Endodermal cell (in vitro differentiated cells): ENCODE results near the gene PI16. TPM values are rescaled to one million over a fixed set of nuclear protein-coding genes. Genes with fewer than 3 reads are reported as not detected.

Experiments used
- DNase-seq: peaks from one replicate; pipeline ENCODE4 v3.0.0-alpha.2; 2017
- H3K27ac ChIP-seq: 2 replicates; pipeline ENCODE4 v1.5.1; 2013; ENCODE audit warnings: mild to moderate bottlenecking, low read depth, low read length, moderate library complexity
- H3K27me3 ChIP-seq: 2 replicates; pipeline ENCODE4 v1.6.1; 2013; ENCODE audit warnings: mild to moderate bottlenecking, low read length, moderate library complexity; ENCODE audit not compliant: insufficient read depth, control insufficient read depth, poor library complexity, severe bottlenecking
- H3K36me3 ChIP-seq: 2 replicates; pipeline ENCODE4 v1.7.0; 2013; ENCODE audit warnings: mild to moderate bottlenecking, low read length, moderate library complexity; ENCODE audit not compliant: control insufficient read depth, insufficient read depth
- H3K4me1 ChIP-seq: one replicate; pipeline ENCODE4 v1.7.0; 2013; ENCODE audit warnings: low read length; ENCODE audit not compliant: control insufficient read depth, insufficient read depth
- H3K4me3 ChIP-seq: 2 replicates; pipeline ENCODE4 v1.5.1; 2013; ENCODE audit warnings: mild to moderate bottlenecking, low read length, moderate library complexity
- H3K9ac ChIP-seq: 2 replicates; pipeline ENCODE4 v1.6.1; 2013; ENCODE audit warnings: mild to moderate bottlenecking, low read length, moderate library complexity; ENCODE audit not compliant: poor library complexity, severe bottlenecking; ENCODE audit errors: extremely low read depth
- H3K9me3 ChIP-seq: 2 replicates; pipeline ENCODE4 v1.6.1; 2013; ENCODE audit warnings: mild to moderate bottlenecking, low read length, moderate library complexity; ENCODE audit not compliant: control insufficient read depth
- H3K27ac Mint-ChIP-seq: 2 replicates; pipeline ENCODE4 v1.8.0; 2020; ENCODE audit warnings: mixed read lengths
- H3K27me3 Mint-ChIP-seq: 2 replicates; pipeline ENCODE4 v1.8.0; 2021; ENCODE audit warnings: mild to moderate bottlenecking, mixed read lengths; ENCODE audit not compliant: insufficient read depth
- H3K36me3 Mint-ChIP-seq: 2 replicates; pipeline ENCODE4 v1.8.0; 2020; ENCODE audit warnings: low read depth, mixed read lengths
- H3K4me1 Mint-ChIP-seq: 2 replicates; pipeline ENCODE4 v1.8.0; 2020; ENCODE audit warnings: mixed read lengths
- H3K4me3 Mint-ChIP-seq: 2 replicates; pipeline ENCODE4 v1.8.0; 2020; ENCODE audit warnings: mild to moderate bottlenecking, moderate library complexity, mixed read lengths
- H3K9me3 Mint-ChIP-seq: 2 replicates; pipeline ENCODE4 v1.8.0; 2020; ENCODE audit warnings: mild to moderate bottlenecking, mixed read lengths
- WGBS, 2 experiments: methylation state at CpG; one replicate each; pipeline versions ENCODE4 v1.1.5 to v1.1.7; 2013; ENCODE audit warnings: missing lambda C conversion rate in 2 of 2, mixed read lengths in 1 of 2; ENCODE audit not compliant: insufficient coverage in 1 of 2, insufficient read length in 1 of 2; 5-methylcytosine and 5-hydroxymethylcytosine counted together
- total RNA-seq, 2 donors: library from RNA; stranded (reverse); fragmentation: NEBNext Ultra II Directional in 1 of 2; extraction: Animal tissue kit (Norgen Biotek cat#: 25700) in 1 of 2; gene quantifications; 2 replicates in 1 of 2; 3 replicates in 1 of 2; pipeline ENCODE4 v1.2.1, GENCODE V29; 2021
- TF ChIP-seq, protein P1 (sequence below): fragments of 200-600 bp; sonication (generic); conservative IDR thresholded peaks from 2 replicates; pipeline ENCODE4 v1.5.0; 2021; ENCODE audit warnings: antibody characterized with exemption, mild to moderate bottlenecking

Gene PI16
- total RNA-seq, 2 donors from 2014 or later: not detected

- peaks cover 2% of the 10 kb centered on the region for H3K4me1 Mint-ChIP-seq
- no peak overlapping the region for H3K4me3 Mint-ChIP-seq
- 90 to 92% methylated on average over 7 to 8 of the region's 8 CpGs for WGBS, 2 experiments
Observed at GRCh38 chr6:36912586-36912985, 42.0 kb upstream of the PI16 start.

DNA sequence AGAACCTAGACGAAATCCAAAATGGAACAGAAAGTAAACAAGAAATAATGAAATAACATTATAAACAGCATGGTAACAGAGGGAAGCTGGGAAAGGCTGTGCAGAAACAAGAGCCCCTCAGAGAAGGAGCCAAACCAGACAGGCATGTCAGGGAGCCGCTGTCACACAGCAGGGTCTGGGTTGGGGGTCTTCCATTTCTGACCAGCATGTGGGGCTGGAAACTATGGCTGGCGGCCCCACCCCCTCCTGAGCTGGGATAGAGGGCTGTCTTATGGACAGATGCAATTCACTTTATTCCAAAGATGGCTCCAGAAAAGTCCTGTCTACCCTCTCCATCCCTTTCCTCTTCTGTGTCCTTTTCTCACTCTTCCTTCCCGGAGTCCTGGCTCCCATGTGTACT, 41.5 kb upstream of the PI16 start:
- no peak overlapping the region for H3K27ac ChIP-seq
- no peak overlapping the region for H3K4me3 Mint-ChIP-seq
- H3K27me3 ChIP-seq: no peaks in the 10 kb centered on the region
- H3K4me1 ChIP-seq: no peaks in the 10 kb centered on the region
- no peaks in the 10 kb centered on the region for H3K9me3 Mint-ChIP-seq
- no peak for DNase-seq
- TF ChIP-seq, protein P1, sequence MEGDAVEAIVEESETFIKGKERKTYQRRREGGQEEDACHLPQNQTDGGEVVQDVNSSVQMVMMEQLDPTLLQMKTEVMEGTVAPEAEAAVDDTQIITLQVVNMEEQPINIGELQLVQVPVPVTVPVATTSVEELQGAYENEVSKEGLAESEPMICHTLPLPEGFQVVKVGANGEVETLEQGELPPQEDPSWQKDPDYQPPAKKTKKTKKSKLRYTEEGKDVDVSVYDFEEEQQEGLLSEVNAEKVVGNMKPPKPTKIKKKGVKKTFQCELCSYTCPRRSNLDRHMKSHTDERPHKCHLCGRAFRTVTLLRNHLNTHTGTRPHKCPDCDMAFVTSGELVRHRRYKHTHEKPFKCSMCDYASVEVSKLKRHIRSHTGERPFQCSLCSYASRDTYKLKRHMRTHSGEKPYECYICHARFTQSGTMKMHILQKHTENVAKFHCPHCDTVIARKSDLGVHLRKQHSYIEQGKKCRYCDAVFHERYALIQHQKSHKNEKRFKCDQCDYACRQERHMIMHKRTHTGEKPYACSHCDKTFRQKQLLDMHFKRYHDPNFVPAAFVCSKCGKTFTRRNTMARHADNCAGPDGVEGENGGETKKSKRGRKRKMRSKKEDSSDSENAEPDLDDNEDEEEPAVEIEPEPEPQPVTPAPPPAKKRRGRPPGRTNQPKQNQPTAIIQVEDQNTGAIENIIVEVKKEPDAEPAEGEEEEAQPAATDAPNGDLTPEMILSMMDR: no peak
- 83 to 100% methylated on average over 1 to 4 of the region's 4 CpGs for WGBS, 2 experiments
- H3K9ac ChIP-seq: no peak overlapping the region
- H3K27me3 Mint-ChIP-seq: no peaks in the 10 kb centered on the region
- no peaks in the 10 kb centered on the region for H3K9me3 ChIP-seq
- no peaks in the 10 kb centered on the region for H3K36me3 ChIP-seq
- H3K27ac Mint-ChIP-seq: no peak overlapping the region
- H3K36me3 Mint-ChIP-seq: peaks cover 4% of the 10 kb centered on the region
- no peak overlapping the region for H3K4me3 ChIP-seq
- H3K4me1 Mint-ChIP-seq: peaks cover 2% of the 10 kb centered on the region

More at GRCh38 chr6:36912586-36912985, 42.0 kb upstream of the PI16 start:
- DNase-seq: no peak
- Histone ChIP-seq H3K4me3 (no peak overlapping the region), H3K9me3 (no peaks in the 10 kb centered on the region), H3K4me1 (no peaks in the 10 kb centered on the region), H3K9ac (no peak overlapping the region), H3K27me3 (no peaks in the 10 kb centered on the region), H3K27ac (no peak overlapping the region), H3K36me3 (no peaks in the 10 kb centered on the region)
- TF ChIP-seq, protein P1: no peak
- peaks cover 4% of the 10 kb centered on the region for H3K36me3 Mint-ChIP-seq
- no peak overlapping the region for H3K27ac Mint-ChIP-seq
- no peaks in the 10 kb centered on the region for H3K9me3 Mint-ChIP-seq
- no peaks in the 10 kb centered on the region for H3K27me3 Mint-ChIP-seq

GRCh38 chr6:36914227-36914794, 40.2 kb upstream of the PI16 start:
- Histone ChIP-seq H3K27me3 (no peaks in the 10 kb centered on the region), H3K9ac (no peak overlapping the region), H3K4me3 (no peak overlapping the region), H3K27ac (no peak overlapping the region), H3K36me3 (no peaks in the 10 kb centered on the region), H3K4me1 (no peaks in the 10 kb centered on the region), H3K9me3 (no peaks in the 10 kb centered on the region)
- 59 to 65% methylated on average over 10 of the region's 10 CpGs for WGBS, 2 experiments
- no peak overlapping the region for H3K4me3 Mint-ChIP-seq
- TF ChIP-seq, protein P1: peak; percentile 74
- no peaks in the 10 kb centered on the region for H3K27me3 Mint-ChIP-seq
- peaks cover 4% of the 10 kb centered on the region for H3K36me3 Mint-ChIP-seq
- no peaks in the 10 kb centered on the region for H3K9me3 Mint-ChIP-seq
- H3K27ac Mint-ChIP-seq: no peak overlapping the region
- peaks cover 2% of the 10 kb centered on the region for H3K4me1 Mint-ChIP-seq
- DNase-seq: peak; percentile 91
